CD4-positive, alpha-beta memory T cell (primary cell): ENCODE results near the gene FCHSD2. TPM values are rescaled to one million over a fixed set of nuclear protein-coding genes. Genes with fewer than 3 reads are reported as not detected.

ENCODE experiments used
- CTCF ChIA-PET: fragments of 350-600 bp; sonication (Branson Sonifier 250); formaldehyde crosslinking; loops from one replicate; lab custom pipeline; 2021; ENCODE audit warnings: inconsistent platforms; ENCODE audit not compliant: partially characterized antibody; lab: Charles Lee
- POLR2A ChIA-PET: fragments of 350-600 bp; sonication (Branson Sonifier 250); formaldehyde crosslinking; loops from one replicate; lab custom pipeline; 2021; ENCODE audit not compliant: partially characterized antibody; lab: Charles Lee
- DNase-seq, 5 donors: peaks; one replicate each; pipeline versions ENCODE4 v3.0.0 to v3.0.0-alpha.2; 2020 to 2022; ENCODE audit warnings: mixed read lengths in 1 of 5
- H3K27ac ChIP-seq: one replicate; pipeline ENCODE4 v1.7.0; 2013; ENCODE audit warnings: low read depth, low read length
- H3K27me3 ChIP-seq: 2 replicates; pipeline ENCODE4 v1.7.0; 2013; ENCODE audit warnings: mild to moderate bottlenecking, low read length, moderate library complexity; ENCODE audit not compliant: insufficient read depth
- H3K36me3 ChIP-seq: 2 replicates; pipeline ENCODE4 v1.7.0; 2013; ENCODE audit warnings: mild to moderate bottlenecking, low read length, moderate library complexity; ENCODE audit not compliant: insufficient read depth
- H3K4me1 ChIP-seq: 2 replicates; pipeline ENCODE4 v1.7.0; 2013; ENCODE audit warnings: mild to moderate bottlenecking, low read length, moderate library complexity; ENCODE audit not compliant: insufficient read depth
- H3K4me3 ChIP-seq, 2 donors: one replicate each; pipeline ENCODE4 v1.7.0; 2013; ENCODE audit warnings: low read length in 2 of 2, mild to moderate bottlenecking in 1 of 2
- H3K9me3 ChIP-seq, 2 donors: one replicate each; pipeline ENCODE4 v1.7.0; 2013; ENCODE audit warnings: low read length in 2 of 2, control low read depth in 1 of 2; ENCODE audit not compliant: control insufficient read depth in 1 of 2
- H3K27ac Mint-ChIP-seq, 7 donors: one replicate each; pipeline ENCODE4 v1.8.0; 2020 to 2021; ENCODE audit warnings: mixed read lengths in 7 of 7, mild to moderate bottlenecking in 6 of 7, inconsistent platforms in 3 of 7, moderate library complexity in 3 of 7
- H3K27me3 Mint-ChIP-seq, 2 donors: one replicate each; pipeline ENCODE4 v1.8.0; 2020 to 2021; ENCODE audit warnings: mixed read lengths in 2 of 2
- H3K36me3 Mint-ChIP-seq, 2 donors: one replicate each; pipeline ENCODE4 v1.8.0; 2020 to 2021; ENCODE audit warnings: mixed read lengths in 2 of 2, inconsistent platforms in 1 of 2, mild to moderate bottlenecking in 1 of 2
- H3K4me1 Mint-ChIP-seq, 4 donors: one replicate each; pipeline ENCODE4 v1.8.0; 2020 to 2021; ENCODE audit warnings: mixed read lengths in 4 of 4, mild to moderate bottlenecking in 1 of 4
- H3K4me3 Mint-ChIP-seq, 8 donors: one replicate each; pipeline ENCODE4 v1.8.0; 2020 to 2021; ENCODE audit warnings: mixed read lengths in 8 of 8, mild to moderate bottlenecking in 7 of 8, moderate library complexity in 6 of 8, inconsistent platforms in 3 of 8
- H3K9me3 Mint-ChIP-seq, 8 donors: one replicate each; pipeline ENCODE4 v1.8.0; 2020 to 2021; ENCODE audit warnings: mixed read lengths in 8 of 8, mild to moderate bottlenecking in 5 of 8, inconsistent platforms in 3 of 8, moderate library complexity in 1 of 8
- intact Hi-C: fragments of 100-400 bp; cut with micrococcal nuclease; formaldehyde crosslinking; loops from one replicate; pipeline ENCODE4 v1.15.1; 2023
- polyA plus RNA-seq, 2 donors: library from polyadenylated mRNA; unstranded; fragments of 300-500 nt; fragmentation: Illumina TruSeq; gene quantifications; one replicate each; pipeline ENCODE4 v1.2.3, GENCODE V29; 2021
- total RNA-seq, 2 experiments: library from RNA; stranded (reverse); gene quantifications; one replicate each; pipeline ENCODE4 v1.2.3, GENCODE V29; 2021

Gene FCHSD2
- total and polyA plus RNA-seq, 4 experiments from 2014 or later = 9.5 to 52.0 (median 34.8) TPM

DNA sequence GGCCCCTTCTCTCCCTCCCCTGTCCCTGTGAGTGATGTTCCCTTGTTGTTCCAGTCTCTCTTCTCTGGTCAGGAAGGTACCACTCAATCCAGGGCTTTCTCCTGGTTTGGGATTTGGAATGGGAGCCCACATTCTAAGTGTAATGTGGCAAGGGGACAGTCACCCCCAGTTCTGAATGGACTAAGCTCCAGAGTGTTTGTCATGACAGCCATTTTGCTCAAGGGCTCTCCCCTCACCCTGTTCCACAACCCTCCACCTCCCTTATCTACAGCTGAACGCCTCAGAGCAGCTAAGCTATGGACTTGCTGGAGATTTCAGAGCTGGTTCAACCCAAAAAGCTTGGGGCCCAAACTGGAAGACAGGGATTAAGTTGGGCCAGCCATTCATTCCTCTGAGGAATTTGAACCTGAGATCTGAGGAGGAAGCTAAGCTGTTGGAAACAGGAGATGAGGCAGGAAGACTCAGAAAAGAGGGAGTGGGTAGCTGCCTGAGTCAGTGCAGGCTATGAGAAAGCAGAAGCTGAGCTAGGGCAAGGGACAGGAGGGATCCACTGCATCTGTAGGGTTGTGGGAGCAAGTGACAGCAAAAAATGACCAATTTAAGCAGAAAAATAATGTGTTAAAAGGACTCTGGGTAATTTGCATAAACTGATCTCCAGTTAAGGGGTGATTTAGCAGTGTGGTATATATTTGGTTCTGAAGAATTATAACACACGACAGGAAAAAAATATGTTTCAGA, 22.9 kb upstream of the FCHSD2 start:
- Mint-ChIP-seq H3K36me3 (no peaks in the 10 kb centered on the region), H3K9me3 (peaks cover 0 to 2% (median 0%) of the 10 kb centered on the region in 8 donors), H3K27me3 (peaks cover 0 to 3% of the 10 kb centered on the region in 2 donors), H3K27ac (no peak overlapping the region), H3K4me3 (no peak overlapping the region), H3K4me1 (no peaks in the 10 kb centered on the region)
- POLR2A ChIA-PET = interaction anchor here (2.0 kb wide), 1 partner anchor 22 kb away, joined by 9 read pairs; the partner anchor contains the start of gene FCHSD2
- H3K27ac ChIP-seq = no peak overlapping the region
- H3K9me3 ChIP-seq = no peaks in the 10 kb centered on the region
- no peaks in the 10 kb centered on the region for H3K27me3 ChIP-seq
- no peak for DNase-seq
- H3K4me1 ChIP-seq = no peaks in the 10 kb centered on the region
- CTCF ChIA-PET = interaction anchor here (0.6 to 1.4 kb wide), 7 partner anchors 13 to 366 kb away, joined by 3 to 4 read pairs (median 3); partner anchors contain the start of gene FCHSD2
- no peaks in the 10 kb centered on the region for H3K36me3 ChIP-seq
- no peak overlapping the region for H3K4me3 ChIP-seq
- intact Hi-C loops = no loop called here

DNA sequence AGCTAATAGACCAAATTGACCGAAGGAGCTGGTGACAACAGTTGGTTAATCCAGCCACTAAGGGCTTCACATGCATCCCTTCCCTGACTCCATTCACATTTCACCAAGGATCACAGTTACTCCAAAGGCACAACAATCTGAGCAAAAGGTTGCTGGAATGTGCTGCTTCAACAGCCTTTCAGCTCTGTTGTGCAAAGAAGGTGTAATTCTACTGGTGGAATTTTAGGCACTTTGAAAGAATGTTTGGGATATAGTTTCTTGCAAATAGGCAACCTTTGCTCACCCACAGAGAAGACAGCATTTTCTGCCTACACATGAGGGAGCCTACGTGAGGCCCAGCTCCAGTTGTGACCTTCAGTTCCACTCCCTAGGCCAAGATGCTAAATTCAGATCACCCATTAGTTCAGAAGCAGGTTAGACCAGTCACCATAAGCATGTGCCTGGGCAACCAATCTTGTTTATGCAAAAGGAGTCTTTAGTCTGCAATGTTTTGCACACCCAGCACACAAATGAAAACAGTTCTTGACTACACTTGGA, 21.6 kb upstream of the FCHSD2 start:
- Mint-ChIP-seq H3K27me3 (peaks cover 0 to 2% of the 10 kb centered on the region in 2 donors), H3K9me3 (peaks cover 0 to 3% (median 0%) of the 10 kb centered on the region in 8 donors), H3K27ac (peak overlapping the region in 1 of 7 donors; percentile 43), H3K4me3 (no peak overlapping the region), H3K36me3 (no peaks in the 10 kb centered on the region), H3K4me1 (no peaks in the 10 kb centered on the region)
- intact Hi-C loops = no loop called here
- Histone ChIP-seq H3K4me1 (no peaks in the 10 kb centered on the region), H3K4me3 (no peak overlapping the region), H3K27ac (no peak overlapping the region), H3K9me3 (no peaks in the 10 kb centered on the region), H3K36me3 (no peaks in the 10 kb centered on the region), H3K27me3 (no peaks in the 10 kb centered on the region)
- DNase-seq = no peak
- ChIA-PET CTCF (interaction anchor here (1.2 to 1.4 kb wide), 3 partner anchors 14 to 332 kb away, joined by 3 to 4 read pairs (median 3); no protein-coding TSS in a partner anchor), POLR2A (interaction anchor here (2.0 kb wide), 1 partner anchor 21 kb away, joined by 9 read pairs; the partner anchor contains the start of gene FCHSD2)

DNA sequence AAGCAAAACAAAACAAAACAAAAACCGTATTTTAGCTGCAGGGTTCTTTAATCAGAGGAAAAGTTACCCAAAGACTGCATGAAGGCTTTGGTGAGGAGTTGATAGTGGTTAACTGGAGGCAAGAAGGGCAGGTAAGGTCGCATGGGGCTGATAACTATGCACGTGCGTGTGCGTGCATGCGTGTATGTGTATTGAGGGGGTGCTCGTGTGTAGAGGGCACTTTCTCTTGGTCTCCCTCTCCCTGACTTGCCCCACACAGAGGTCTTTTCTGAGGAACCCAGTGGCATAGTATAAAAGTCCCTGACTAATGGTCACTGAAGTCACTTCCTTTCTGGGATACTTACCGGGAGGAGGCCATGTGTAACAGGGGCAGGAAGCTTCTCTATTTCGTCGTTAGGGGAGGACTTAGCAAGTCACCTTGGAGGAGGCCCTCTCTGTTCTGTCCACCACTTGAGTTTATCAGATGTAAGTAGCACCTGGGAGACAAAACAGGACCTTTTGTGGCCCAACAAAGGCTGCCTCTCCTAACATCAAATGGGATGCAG, 20.1 kb upstream of the FCHSD2 start:
- Mint-ChIP-seq H3K27ac (peak overlapping the region in 1 of 7 donors; percentile 4), H3K27me3 (no peaks in the 10 kb centered on the region), H3K9me3 (peaks cover 0 to 3% (median 0%) of the 10 kb centered on the region in 8 donors), H3K36me3 (no peaks in the 10 kb centered on the region), H3K4me1 (peaks cover 0 to 2% (median 0%) of the 10 kb centered on the region in 4 donors), H3K4me3 (no peak overlapping the region)
- Histone ChIP-seq H3K4me1 (peaks cover 3% of the 10 kb centered on the region), H3K27ac (no peak overlapping the region), H3K36me3 (no peaks in the 10 kb centered on the region), H3K9me3 (no peaks in the 10 kb centered on the region), H3K27me3 (no peaks in the 10 kb centered on the region), H3K4me3 (no peak overlapping the region)
- ChIA-PET CTCF (no interaction called here), POLR2A (interaction anchor here (3.0 kb wide), 1 partner anchor 19 kb away, joined by 8 read pairs; the partner anchor contains the start of gene FCHSD2)
- intact Hi-C loops = no loop called here
- no peak for DNase-seq

DNA sequence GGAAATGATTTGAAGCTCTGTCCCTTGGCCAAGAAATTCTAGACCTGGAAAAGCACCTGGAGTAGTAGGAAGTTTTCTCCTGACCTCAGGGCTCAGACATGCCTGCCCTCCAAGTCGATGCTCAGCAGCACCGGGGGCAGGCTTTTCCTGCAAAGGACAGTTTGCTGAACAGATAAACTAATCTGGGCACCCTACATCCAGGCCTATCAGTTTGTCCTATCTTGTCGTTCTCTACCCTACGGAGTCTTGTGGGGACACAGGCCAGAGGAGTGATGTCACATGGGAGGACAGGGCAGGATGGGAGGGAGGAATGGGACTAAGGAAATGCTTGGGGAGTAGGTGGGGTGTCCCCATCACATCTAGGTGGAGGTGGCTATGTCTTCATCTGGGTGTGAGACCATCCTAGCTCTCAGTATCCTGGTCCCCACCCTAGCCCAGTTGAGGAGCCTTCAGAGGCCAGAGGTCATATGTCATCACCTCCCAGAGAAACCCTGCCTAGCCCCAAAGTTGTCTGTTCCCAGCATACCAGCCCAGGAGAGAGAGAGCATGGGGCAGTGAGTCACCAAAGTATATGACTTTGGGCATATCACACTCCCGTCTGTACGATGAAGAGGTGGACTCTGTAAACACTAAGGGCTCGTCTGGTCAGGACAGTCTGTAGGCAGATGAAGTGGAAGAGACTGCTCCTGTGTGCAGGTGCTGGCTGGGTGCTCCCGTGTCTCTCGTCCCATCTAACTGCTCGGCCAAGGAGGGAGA, 18.1 kb upstream of the FCHSD2 start:
- Mint-ChIP-seq H3K27ac (peak overlapping the region in 3 of 7 donors; percentile 21 to 84 (median 42)), H3K27me3 (no peaks in the 10 kb centered on the region), H3K4me3 (no peak overlapping the region), H3K36me3 (no peaks in the 10 kb centered on the region), H3K9me3 (peaks cover 0 to 3% (median 0%) of the 10 kb centered on the region in 8 donors), H3K4me1 (peaks cover 5 to 18% (median 12%) of the 10 kb centered on the region in 4 donors)
- no peak for DNase-seq
- intact Hi-C loops = no loop called here
- H3K9me3 ChIP-seq = no peaks in the 10 kb centered on the region
- POLR2A ChIA-PET = interaction anchor here (3.0 kb wide), 1 partner anchor 17 kb away, joined by 8 read pairs; the partner anchor contains the start of gene FCHSD2
- no peak overlapping the region for H3K27ac ChIP-seq
- H3K36me3 ChIP-seq = no peaks in the 10 kb centered on the region
- CTCF ChIA-PET = no interaction called here
- no peaks in the 10 kb centered on the region for H3K27me3 ChIP-seq
- H3K4me3 ChIP-seq = no peak overlapping the region
- peaks cover 13% of the 10 kb centered on the region for H3K4me1 ChIP-seq

DNA sequence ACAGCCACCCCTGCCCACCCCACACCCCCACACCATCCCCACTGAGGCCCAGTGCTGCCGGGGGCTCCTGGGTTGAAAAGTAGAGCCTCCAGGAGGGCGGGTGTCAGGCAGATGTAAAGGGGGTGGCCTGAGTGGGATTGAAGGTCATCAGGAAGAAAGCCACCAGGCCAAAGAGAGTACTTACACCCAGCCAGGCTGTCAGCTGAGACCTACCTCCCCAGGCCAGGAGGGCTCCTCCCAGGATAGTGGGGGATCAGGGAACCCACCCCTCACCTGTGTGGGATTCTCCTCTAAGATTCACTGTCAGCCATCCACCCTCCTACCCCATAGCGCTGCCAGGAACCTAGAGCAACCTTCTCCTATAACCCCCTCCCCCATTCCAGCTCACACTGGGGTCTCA, 17.2 kb upstream of the FCHSD2 start:
- Mint-ChIP-seq H3K27me3 (no peaks in the 10 kb centered on the region), H3K4me3 (no peak overlapping the region), H3K36me3 (no peaks in the 10 kb centered on the region), H3K4me1 (peaks cover 11 to 27% (median 20%) of the 10 kb centered on the region in 4 donors), H3K9me3 (peaks cover 0 to 3% (median 0%) of the 10 kb centered on the region in 8 donors), H3K27ac (peak overlapping the region in 1 of 7 donors; percentile 24)
- Histone ChIP-seq H3K36me3 (no peaks in the 10 kb centered on the region), H3K4me1 (peaks cover 22% of the 10 kb centered on the region), H3K27ac (no peak overlapping the region), H3K4me3 (no peak overlapping the region), H3K27me3 (no peaks in the 10 kb centered on the region), H3K9me3 (no peaks in the 10 kb centered on the region)
- no peak for DNase-seq
- CTCF ChIA-PET = interaction anchor here (2.9 kb wide), 1 partner anchor 18 kb away, joined by 15 read pairs; no protein-coding TSS in a partner anchor
- POLR2A ChIA-PET = interaction anchor here (3.0 kb wide), 1 partner anchor 16 kb away, joined by 8 read pairs; the partner anchor contains the start of gene FCHSD2
- intact Hi-C loops = no loop called here

DNA sequence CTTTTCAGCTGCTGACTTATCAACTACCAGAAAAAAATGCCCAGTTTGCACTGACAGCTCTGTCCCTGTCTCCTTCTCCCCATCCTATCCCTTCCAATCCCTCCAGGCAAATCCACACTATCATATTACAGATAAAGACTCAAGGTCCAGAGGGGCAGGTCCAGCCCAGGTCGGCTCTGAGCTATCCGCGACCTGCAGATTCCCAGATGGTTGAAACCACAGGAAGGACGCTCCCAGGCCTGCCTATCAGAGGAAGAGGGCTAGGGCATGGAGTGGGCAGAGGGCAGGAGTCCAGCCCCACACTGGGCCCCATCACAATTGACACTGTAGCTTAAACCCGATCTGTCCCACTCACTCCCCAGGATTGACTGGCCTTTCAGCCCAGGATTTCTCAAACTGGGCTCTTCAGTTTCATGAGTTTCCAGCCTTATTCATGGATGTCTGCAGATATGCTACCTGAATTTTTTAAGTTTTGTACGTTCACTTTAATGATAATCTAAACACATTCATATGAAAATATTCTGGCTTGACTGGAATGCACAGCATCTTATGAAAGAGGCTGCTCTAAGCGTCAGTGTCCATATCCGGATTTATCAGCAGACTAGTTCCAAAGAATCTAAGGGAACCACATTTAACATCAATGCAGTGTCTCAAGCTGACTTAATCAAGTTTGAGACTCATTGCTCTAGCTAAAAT, 16.4 kb upstream of the FCHSD2 start:
- Histone ChIP-seq H3K4me1 (peaks cover 30% of the 10 kb centered on the region), H3K4me3 (no peak overlapping the region), H3K9me3 (no peaks in the 10 kb centered on the region), H3K27me3 (no peaks in the 10 kb centered on the region), H3K27ac (no peak overlapping the region), H3K36me3 (no peaks in the 10 kb centered on the region)
- no peak for DNase-seq
- CTCF ChIA-PET = interaction anchor here (0.9 to 3.2 kb wide), 4 partner anchors 15 to 84 kb away, joined by 3 to 15 read pairs (median 8); partner anchors contain the start of gene FCHSD2
- no peaks in the 10 kb centered on the region for H3K36me3 Mint-ChIP-seq
- H3K4me3 Mint-ChIP-seq = no peak overlapping the region
- POLR2A ChIA-PET = interaction anchor here (0.6 to 3.5 kb wide), 2 partner anchors 16 to 46 kb away, joined by 3 to 25 read pairs; partner anchors contain the start of gene FCHSD2
- peaks cover 18 to 35% (median 28%) of the 10 kb centered on the region in 4 donors for H3K4me1 Mint-ChIP-seq
- intact Hi-C loops = no loop called here
- peaks cover 0 to 3% (median 0%) of the 10 kb centered on the region in 8 donors for H3K9me3 Mint-ChIP-seq
- H3K27me3 Mint-ChIP-seq = no peaks in the 10 kb centered on the region
- H3K27ac Mint-ChIP-seq = peak overlapping the region in 2 of 7 donors; percentile 10 to 70
